HFF-Myc (cell line): ENCODE measurements around the gene SPDL1.

Experiments used
- DNase-seq: peaks from one replicate; pipeline ENCODE4 v3.0.0-alpha.2; 2011; ENCODE audit warnings: low read depth; ENCODE audit errors: extremely low read depth
- H3K4me3 ChIP-seq: replicated peaks from 2 replicates; pipeline ENCODE4 v1.5.1; 2011; ENCODE audit warnings: low read depth, mild to moderate bottlenecking, control low read depth, low read length
- TF ChIP-seq, protein P1 (sequence below): IDR thresholded peaks from 2 replicates; pipeline ENCODE4 v1.5.1; 2012; ENCODE audit warnings: mild to moderate bottlenecking, low read depth, low read length, control low read depth; ENCODE audit errors: missing control alignments

Gene SPDL1

GRCh38 chr5:169569513-169569912 is 14.1 kb upstream of the SPDL1 start:
- H3K4me3 ChIP-seq, result no peak overlapping the region
- DNase-seq, result no peak
- TF ChIP-seq, protein P1, sequence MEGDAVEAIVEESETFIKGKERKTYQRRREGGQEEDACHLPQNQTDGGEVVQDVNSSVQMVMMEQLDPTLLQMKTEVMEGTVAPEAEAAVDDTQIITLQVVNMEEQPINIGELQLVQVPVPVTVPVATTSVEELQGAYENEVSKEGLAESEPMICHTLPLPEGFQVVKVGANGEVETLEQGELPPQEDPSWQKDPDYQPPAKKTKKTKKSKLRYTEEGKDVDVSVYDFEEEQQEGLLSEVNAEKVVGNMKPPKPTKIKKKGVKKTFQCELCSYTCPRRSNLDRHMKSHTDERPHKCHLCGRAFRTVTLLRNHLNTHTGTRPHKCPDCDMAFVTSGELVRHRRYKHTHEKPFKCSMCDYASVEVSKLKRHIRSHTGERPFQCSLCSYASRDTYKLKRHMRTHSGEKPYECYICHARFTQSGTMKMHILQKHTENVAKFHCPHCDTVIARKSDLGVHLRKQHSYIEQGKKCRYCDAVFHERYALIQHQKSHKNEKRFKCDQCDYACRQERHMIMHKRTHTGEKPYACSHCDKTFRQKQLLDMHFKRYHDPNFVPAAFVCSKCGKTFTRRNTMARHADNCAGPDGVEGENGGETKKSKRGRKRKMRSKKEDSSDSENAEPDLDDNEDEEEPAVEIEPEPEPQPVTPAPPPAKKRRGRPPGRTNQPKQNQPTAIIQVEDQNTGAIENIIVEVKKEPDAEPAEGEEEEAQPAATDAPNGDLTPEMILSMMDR, result no peak

DNA sequence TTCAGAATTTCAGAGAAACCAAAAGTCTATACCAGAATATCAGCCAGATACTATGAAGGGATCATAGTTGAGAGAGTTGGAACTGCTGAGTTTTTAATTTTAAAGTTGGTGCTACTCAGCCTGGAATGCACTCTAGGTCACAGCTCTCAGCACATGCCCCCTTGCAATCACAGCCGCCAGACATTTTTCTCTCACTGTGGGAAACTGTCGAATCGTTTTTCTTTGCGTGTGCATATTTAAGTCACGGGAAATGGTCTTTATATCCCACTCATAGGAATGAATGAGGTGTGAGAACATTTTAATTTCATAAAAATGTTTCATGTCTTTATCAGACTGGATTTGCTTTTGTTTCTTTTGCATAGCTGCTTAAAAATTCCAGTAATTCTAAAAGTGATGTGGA is 12.2 kb upstream of the SPDL1 start:
- no peak overlapping the region for H3K4me3 ChIP-seq
- no peak for DNase-seq
- TF ChIP-seq, protein P1, result no peak

DNA sequence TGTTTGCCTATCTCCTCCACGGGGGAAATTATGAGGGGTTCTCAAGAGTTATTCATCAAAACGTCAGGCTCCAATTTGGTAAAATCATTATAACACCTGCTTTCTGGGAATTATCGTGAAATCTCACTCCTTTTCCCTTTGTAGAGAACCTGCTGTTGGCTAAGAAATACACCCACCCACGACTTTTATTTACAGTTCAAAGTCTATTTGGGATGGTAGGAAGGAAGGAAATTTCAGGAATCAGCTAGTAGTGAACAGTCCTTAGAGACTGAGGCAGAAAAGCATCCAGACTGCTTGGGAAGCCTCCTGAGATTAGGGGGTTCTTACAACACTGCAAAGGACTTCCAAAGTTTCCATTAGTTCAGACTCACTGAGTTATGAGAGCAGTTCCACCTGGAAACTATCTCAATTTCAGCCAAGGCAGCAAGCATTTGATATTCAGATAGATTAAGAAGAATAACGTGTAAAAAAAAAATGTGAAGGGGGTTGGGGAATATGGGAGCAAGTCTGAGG is 9.4 kb upstream of the SPDL1 start:
- TF ChIP-seq, protein P1, result no peak
- H3K4me3 ChIP-seq, result no peak overlapping the region
- DNase-seq, result no peak

- H3K4me3 ChIP-seq, result no peak overlapping the region
- no peak for DNase-seq
- TF ChIP-seq, protein P1, result no peak
Observed at GRCh38 chr5:169576181-169576598, 7.4 kb upstream of the SPDL1 start.

GRCh38 chr5:169577951-169578350 is 5.6 kb upstream of the SPDL1 start:
- no peak for DNase-seq
- no peak overlapping the region for H3K4me3 ChIP-seq
- TF ChIP-seq, protein P1, result peak; percentile 31

DNA sequence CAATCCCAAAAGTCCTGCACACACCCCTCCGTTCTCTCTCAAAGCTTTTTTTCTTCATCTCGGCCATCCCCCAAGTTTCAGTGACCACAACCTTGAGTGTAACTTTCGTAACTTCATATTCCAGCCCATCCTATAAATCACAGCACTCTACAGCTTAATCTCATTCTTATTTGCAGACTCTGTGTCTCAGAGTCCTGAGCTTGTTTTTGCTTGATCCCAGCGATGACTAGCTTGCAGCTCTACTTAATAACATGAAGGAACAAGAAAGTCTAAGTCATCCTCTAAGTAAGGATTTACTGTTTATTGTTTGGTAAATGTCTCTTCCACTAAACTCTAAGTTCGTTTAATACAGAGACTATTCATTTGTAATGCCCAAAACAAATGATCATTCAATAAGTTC is 2.6 kb upstream of the SPDL1 start:
- no peak overlapping the region for H3K4me3 ChIP-seq
- TF ChIP-seq, protein P1, result no peak
- DNase-seq, result no peak

GRCh38 chr5:169581580-169582227 is 1.9 kb upstream of the SPDL1 start:
- no peak overlapping the region for H3K4me3 ChIP-seq
- TF ChIP-seq, protein P1, result peak; percentile 51
- DNase-seq, result no peak
